Measurements from ENCODE around the gene NMNAT3. TPM values are rescaled to one million over a fixed set of nuclear protein-coding genes. Genes with fewer than 3 reads are reported as not detected.

Gene NMNAT3
- total RNA-seq, 4 donors from 2014 or later = 9.5 to 17.2 (median 12.8) TPM

- DNase-seq (no peak), ATAC-seq (no peak)
- Histone ChIP-seq H3K27ac (no peak overlapping the region), H3K4me1 (peaks cover 0 to 10% of the 10 kb centered on the region in 2 donors), H3K36me3 (no peaks in the 10 kb centered on the region), H3K9me3 (no peaks in the 10 kb centered on the region), H3K27me3 (no peaks in the 10 kb centered on the region), H3K4me3 (no peak overlapping the region)
- in situ Hi-C loops (cut with MboI; ENCODE audit: low sequenced_read_pairs in 4 of 4) = no loop called here
- TF ChIP-seq POLR2A (IDR thresholded peaks at IDR 0.05) (no peak), CTCF (IDR thresholded peaks at IDR 0.05 in 4 of 5, conservative IDR thresholded peaks at IDR 0.05 in 1 of 5) (no peak)
- intact Hi-C loops (cut with DNase I; ENCODE audit: low total_unique reads) = no loop called here
Observed at GRCh38 chr3:139523166-139523565, 154.6 kb downstream of the NMNAT3 start.

- peaks cover 0 to 7% of the 10 kb centered on the region in 2 donors for H3K4me1 ChIP-seq
- in situ Hi-C loops (cut with MboI; ENCODE audit: low sequenced_read_pairs in 4 of 4) (no loop called here), intact Hi-C loops (cut with DNase I; ENCODE audit: low total_unique reads) (no loop called here)
- DNase-seq (no peak), ATAC-seq (no peak)
- no peaks in the 10 kb centered on the region for H3K9me3 ChIP-seq
- no peak overlapping the region for H3K4me3 ChIP-seq
- no peaks in the 10 kb centered on the region for H3K27me3 ChIP-seq
- TF ChIP-seq POLR2A (IDR thresholded peaks at IDR 0.05) (no peak), CTCF (IDR thresholded peaks at IDR 0.05 in 4 of 5, conservative IDR thresholded peaks at IDR 0.05 in 1 of 5) (no peak)
- H3K27ac ChIP-seq = no peak overlapping the region
- no peaks in the 10 kb centered on the region for H3K36me3 ChIP-seq
Observed at GRCh38 chr3:139522421-139522820, 155.4 kb downstream of the NMNAT3 start.

DNA sequence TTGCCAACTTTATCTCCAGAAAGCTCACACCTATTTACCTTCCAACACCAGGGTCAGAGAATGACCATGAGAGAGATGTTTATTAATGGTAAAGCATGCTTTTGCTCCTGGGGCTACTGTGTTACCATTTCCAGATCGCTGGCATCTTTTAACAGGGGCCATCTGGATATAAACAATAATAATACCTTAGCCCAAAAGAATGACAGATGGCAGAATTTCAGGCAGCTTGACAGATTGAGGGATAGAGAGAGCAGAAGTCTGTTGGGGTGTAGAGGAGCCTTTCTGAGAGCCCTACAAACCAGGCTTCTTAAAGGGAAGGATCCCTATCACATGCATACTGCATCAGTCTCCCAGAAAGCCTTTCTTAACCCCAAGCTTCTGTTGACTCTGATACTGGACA is 156.0 kb downstream of the NMNAT3 start:
- Histone ChIP-seq H3K4me3 (no peak overlapping the region), H3K36me3 (no peaks in the 10 kb centered on the region), H3K27me3 (no peaks in the 10 kb centered on the region), H3K27ac (no peak overlapping the region), H3K4me1 (peaks cover 0 to 7% of the 10 kb centered on the region in 2 donors), H3K9me3 (no peaks in the 10 kb centered on the region)
- in situ Hi-C loops (cut with MboI; ENCODE audit: low sequenced_read_pairs in 4 of 4) (no loop called here), intact Hi-C loops (cut with DNase I; ENCODE audit: low total_unique reads) (no loop called here)
- DNase-seq (no peak), ATAC-seq (no peak)
- TF ChIP-seq POLR2A (IDR thresholded peaks at IDR 0.05) (no peak), CTCF (IDR thresholded peaks at IDR 0.05 in 4 of 5, conservative IDR thresholded peaks at IDR 0.05 in 1 of 5) (no peak)

- intact Hi-C loops (cut with DNase I; ENCODE audit: low total_unique reads) = no loop called here
- Histone ChIP-seq H3K9me3 (no peaks in the 10 kb centered on the region), H3K27ac (no peak overlapping the region), H3K4me1 (peaks cover 0 to 7% of the 10 kb centered on the region in 2 donors), H3K27me3 (no peaks in the 10 kb centered on the region), H3K4me3 (no peak overlapping the region), H3K36me3 (no peaks in the 10 kb centered on the region)
- ATAC-seq = no peak
- TF ChIP-seq POLR2A (IDR thresholded peaks at IDR 0.05) = no peak
- TF ChIP-seq CTCF (IDR thresholded peaks at IDR 0.05 in 4 of 5, conservative IDR thresholded peaks at IDR 0.05 in 1 of 5) = no peak
- in situ Hi-C loops (cut with MboI; ENCODE audit: low sequenced_read_pairs in 4 of 4) = no loop called here
- no peak for DNase-seq
Observed at GRCh38 chr3:139521144-139521543, 156.6 kb downstream of the NMNAT3 start.
